Neural cell (in vitro differentiated cells): Measurements from ENCODE around the gene SEL1L3.

Experiments used
- TF ChIP-seq, protein P1 (sequence below): IDR thresholded peaks from 2 replicates; pipeline ENCODE4 v1.6.1; 2012; ENCODE audit warnings: borderline replicate concordance
- TF ChIP-seq, protein P2 (sequence below): fragments of 450-650 bp; IDR thresholded peaks from 2 replicates; pipeline ENCODE4 v1.5.1; 2014; ENCODE audit warnings: antibody characterized with exemption, mild to moderate bottlenecking, moderate library complexity; ENCODE audit not compliant: poor library complexity, severe bottlenecking

DNA sequence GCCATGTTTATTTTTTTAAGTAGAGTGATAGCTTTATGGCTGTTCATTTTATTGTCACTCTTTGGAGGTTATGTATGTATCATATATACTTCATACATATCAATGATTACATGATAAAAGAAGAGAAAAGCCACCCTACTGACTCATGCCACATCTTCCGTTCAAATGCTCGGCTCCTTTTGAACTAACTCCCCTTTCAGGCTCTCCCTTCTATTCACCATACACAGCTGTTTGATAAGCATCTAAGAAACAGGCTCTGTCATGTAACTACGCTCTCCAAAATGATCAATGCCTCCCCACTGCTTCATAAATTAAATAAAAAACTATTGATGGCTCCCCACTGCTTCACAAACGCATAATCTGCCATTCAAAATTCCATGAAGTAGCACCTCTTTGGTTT is 89.4 kb downstream of the SEL1L3 start:
- TF ChIP-seq, protein P1, sequence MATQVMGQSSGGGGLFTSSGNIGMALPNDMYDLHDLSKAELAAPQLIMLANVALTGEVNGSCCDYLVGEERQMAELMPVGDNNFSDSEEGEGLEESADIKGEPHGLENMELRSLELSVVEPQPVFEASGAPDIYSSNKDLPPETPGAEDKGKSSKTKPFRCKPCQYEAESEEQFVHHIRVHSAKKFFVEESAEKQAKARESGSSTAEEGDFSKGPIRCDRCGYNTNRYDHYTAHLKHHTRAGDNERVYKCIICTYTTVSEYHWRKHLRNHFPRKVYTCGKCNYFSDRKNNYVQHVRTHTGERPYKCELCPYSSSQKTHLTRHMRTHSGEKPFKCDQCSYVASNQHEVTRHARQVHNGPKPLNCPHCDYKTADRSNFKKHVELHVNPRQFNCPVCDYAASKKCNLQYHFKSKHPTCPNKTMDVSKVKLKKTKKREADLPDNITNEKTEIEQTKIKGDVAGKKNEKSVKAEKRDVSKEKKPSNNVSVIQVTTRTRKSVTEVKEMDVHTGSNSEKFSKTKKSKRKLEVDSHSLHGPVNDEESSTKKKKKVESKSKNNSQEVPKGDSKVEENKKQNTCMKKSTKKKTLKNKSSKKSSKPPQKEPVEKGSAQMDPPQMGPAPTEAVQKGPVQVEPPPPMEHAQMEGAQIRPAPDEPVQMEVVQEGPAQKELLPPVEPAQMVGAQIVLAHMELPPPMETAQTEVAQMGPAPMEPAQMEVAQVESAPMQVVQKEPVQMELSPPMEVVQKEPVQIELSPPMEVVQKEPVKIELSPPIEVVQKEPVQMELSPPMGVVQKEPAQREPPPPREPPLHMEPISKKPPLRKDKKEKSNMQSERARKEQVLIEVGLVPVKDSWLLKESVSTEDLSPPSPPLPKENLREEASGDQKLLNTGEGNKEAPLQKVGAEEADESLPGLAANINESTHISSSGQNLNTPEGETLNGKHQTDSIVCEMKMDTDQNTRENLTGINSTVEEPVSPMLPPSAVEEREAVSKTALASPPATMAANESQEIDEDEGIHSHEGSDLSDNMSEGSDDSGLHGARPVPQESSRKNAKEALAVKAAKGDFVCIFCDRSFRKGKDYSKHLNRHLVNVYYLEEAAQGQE = no peak
- TF ChIP-seq, protein P2, sequence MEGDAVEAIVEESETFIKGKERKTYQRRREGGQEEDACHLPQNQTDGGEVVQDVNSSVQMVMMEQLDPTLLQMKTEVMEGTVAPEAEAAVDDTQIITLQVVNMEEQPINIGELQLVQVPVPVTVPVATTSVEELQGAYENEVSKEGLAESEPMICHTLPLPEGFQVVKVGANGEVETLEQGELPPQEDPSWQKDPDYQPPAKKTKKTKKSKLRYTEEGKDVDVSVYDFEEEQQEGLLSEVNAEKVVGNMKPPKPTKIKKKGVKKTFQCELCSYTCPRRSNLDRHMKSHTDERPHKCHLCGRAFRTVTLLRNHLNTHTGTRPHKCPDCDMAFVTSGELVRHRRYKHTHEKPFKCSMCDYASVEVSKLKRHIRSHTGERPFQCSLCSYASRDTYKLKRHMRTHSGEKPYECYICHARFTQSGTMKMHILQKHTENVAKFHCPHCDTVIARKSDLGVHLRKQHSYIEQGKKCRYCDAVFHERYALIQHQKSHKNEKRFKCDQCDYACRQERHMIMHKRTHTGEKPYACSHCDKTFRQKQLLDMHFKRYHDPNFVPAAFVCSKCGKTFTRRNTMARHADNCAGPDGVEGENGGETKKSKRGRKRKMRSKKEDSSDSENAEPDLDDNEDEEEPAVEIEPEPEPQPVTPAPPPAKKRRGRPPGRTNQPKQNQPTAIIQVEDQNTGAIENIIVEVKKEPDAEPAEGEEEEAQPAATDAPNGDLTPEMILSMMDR = no peak
